HG03520 (cell line): ENCODE data around the gene DYNC1I1.

Experiments used
- ATAC-seq: cut with Tn5 transposase; IDR thresholded peaks from one replicate; pipeline ENCODE4 v1.9.1; 2021; ENCODE audit warnings: mild to moderate bottlenecking, moderate library complexity; ENCODE audit not compliant: unreplicated experiment

Gene DYNC1I1

DNA sequence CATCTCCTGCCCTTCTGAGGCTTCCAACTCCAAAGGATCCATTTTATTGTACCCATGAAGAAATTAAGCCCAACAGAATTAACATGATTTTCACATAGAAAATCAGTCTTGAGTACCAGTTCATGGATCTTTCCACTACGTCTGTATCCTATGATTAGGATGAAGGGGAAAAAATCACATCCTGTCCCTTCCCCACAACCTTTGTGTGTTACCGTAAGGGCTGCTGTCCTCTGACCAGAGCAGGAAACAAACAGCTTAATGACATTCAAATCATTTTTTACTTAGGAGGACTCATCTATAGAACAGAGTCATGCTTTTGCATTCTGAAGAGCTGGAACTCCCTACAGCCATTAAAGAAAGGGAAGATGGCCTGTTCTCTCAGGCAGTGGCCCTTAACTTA lies 241.5 kb downstream of the DYNC1I1 start:
- no peak for ATAC-seq

- ATAC-seq = no peak
Observed at GRCh38 chr7:96014617-96015016, 242.3 kb downstream of the DYNC1I1 start.

DNA sequence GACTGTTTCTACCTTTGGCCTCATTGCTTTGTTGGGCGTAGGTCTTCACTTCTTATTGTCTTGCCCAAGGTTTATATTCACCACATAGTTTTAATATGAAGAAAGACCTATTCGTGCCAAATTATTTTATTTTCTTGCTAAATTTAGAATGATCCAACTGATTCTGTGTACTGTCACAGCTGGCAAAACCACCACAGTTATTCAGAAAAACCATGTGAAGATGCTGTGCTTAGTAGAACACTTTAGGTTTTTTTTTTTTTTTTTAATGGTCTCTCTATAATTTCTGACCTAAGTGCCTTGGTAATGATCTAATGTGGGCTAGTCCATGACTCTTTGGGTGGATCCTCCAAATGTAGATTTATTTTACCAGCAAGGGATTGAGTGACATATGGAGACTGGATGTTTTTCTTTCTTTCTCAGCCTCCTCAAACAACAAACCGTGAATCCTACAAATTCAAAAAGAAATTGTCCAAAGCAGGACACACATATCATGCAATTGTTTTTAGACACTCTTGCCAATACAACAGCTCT lies 243.8 kb downstream of the DYNC1I1 start:
- ATAC-seq = no peak

GRCh38 chr7:96016735-96017134 lies 244.4 kb downstream of the DYNC1I1 start:
- ATAC-seq = no peak

- no peak for ATAC-seq
Observed at GRCh38 chr7:96017877-96018276, 245.5 kb downstream of the DYNC1I1 start.

GRCh38 chr7:96021568-96021967 lies 249.2 kb downstream of the DYNC1I1 start:
- ATAC-seq = no peak

DNA sequence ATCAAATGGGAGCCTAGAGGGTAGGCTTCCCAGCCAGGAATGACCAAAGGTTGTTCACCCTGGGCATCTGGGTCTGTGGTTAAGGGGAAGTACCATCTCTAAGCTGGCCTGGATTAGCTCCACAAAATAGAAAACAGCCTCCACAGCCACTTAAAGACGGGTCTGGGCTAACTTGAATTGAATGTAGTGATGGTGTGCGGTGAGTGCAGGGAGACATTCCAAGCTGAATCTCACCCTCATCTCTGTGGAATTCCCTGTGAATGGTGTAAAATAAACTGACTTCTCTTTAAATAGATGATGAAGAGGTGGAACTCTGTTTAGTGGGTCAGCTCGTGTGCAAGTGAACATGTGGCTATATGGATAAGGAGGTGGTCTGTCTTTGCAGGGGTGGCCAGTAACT lies 251.0 kb downstream of the DYNC1I1 start:
- ATAC-seq = no peak

DNA sequence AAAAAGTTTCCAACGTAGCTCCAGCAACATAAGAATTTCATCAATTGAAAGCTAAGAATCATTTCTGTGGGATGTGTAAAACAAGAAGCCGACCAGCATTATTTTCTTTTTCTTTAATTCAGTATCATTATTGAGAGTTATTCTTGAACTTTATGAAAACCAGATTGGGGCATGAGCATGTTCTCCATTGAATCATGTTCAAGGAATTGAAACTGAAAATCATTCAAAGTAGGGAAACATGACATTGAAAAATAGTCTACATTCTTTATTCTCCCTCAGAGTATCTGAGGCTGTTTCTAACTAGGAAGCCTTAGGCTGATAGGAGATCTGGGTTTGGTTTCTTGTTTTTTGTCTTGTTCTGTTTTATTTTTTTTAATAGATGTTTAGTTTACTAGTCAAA lies 253.7 kb downstream of the DYNC1I1 start:
- no peak for ATAC-seq

DNA sequence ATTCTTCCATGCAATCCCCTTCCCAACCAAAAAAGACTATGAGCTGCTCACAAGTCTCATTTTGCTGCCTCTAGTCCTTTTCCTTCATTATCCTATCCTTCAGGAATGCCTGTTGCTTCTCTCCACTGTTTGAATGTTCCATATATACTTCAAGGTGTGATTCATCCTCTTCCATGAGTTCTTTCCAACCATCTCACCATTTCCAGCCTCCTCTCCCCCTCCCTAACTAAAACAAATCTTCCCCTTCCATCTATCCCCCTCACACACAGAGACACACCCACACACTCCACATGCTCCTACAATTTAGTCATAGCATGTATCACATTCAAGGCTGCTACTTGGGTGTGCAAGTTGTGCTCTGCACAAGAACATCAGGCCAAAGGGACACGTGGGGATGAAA lies 254.3 kb downstream of the DYNC1I1 start:
- no peak for ATAC-seq

DNA sequence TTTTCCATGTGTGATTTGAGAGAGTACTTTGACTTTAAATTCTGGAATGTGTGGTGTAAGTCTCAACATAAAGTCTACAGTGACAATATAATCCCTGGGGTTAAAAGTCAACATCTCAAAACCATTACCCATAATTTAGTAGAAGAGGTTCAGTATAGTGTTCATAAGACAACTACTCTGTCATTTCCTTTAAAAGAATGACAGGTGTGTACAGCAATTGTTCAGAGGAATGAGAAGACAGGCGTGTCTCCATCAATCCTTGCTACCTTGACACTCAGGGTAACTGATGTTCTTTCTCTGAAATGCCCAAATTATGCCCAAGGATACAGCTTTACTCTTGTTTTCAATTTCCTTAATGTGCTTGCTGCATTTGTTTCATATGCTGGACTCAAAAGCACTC lies 256.4 kb downstream of the DYNC1I1 start:
- no peak for ATAC-seq

DNA sequence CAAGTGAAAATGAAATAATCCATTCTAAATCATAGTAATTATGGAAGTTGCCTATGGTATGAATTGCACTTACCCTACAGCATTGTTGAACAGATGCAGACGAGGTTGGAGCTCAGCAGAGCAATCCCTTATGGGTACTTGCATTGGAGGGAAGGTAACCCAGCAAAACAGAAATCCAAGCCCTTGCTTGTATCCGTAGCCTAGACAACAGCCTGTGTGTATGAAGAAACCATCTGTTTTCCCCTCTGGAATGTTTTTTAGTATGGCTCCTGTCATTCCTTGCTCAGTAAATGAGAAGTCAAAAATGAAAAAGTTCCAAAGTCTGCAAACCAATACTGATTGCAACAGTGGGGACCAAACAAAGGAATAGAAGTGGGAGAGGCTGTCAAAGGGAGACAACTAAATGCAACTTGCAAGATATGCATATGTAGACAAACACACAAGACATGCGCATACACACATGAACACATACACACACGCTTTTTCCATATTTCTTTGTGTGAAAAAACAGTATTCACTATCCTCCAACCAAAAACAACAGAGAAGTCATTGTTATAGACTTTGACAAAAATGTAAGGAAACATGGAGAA lies 260.8 kb downstream of the DYNC1I1 start:
- ATAC-seq = no peak

DNA sequence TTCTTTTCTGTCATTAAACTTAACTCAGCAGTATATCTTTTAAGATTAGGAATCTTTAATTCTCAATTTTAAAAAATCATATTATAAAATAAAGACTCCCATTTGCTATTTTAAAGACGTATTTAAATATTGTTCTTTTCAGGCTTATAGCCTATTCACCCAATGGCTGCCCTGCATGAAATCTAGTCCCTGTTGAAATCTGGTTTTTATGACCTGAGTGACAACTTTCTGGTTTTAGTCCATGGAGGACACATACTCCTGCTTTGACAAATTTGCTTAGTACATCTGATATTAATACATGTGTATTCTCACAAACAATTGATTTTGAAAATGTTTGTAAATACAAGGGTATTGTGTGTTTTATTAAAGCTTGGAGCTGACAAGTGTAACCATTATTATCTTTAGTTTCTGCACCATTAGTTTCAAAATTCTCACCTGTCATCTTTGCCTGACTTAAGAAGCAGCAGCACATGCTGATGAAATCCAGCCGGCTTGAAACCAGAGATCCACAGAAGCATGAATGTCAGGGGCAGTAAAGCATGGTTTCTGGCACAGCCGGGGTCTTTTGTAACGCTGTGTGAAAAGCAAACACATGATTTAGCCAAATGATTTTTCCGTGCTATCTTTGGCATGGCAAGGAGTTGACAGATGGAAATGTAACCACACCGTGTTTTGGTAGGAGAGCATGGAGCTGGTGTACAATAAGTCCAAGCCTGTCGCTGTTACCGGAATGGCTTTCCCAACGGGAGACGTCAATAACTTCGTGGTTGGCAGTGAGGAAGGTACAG lies 262.8 kb downstream of the DYNC1I1 start:
- no peak for ATAC-seq

DNA sequence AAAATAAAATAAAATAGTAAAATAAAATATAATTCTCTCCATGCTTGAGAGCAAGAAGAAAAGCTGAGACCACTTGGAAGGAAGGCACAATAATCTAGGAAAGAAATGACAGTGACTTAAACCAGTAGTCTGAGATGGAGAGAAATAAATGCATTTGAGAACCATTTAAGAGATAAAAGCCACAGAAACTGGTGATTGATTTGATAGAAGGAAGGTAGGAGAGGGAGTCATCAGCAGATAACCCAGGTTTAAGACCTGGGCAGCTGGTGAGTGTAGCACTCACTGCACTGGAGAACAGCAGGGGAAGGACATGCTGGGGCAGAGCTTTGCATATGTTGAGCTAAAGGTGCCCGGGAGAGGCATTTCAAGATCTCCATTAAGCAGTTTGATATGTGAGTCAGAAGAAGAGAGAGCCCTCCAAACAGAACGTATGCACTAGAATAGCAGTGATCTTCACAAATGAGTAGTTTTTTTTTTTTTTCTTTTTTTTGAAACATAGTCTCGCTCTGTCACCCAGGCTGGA lies 268.0 kb downstream of the DYNC1I1 start:
- no peak for ATAC-seq

DNA sequence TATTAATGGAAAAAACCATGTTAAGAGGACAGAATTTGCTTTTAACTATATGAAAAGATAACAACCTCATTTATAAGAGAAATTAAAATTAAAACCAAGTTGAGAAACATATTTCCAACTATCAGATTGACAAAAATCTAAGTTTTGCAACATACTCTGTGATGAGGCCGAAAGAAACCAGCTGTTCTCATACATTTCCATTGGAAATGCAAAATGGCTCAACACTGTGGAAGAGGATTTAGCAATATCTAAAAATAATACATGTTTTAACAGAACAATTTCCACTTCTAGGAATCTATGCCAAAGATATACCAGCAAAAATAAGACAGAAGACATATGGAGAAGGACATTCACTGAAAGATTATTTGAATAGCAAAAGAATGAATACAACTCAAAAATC lies 268.8 kb downstream of the DYNC1I1 start:
- no peak for ATAC-seq

- ATAC-seq = no peak
Observed at GRCh38 chr7:96045181-96045580, 272.8 kb downstream of the DYNC1I1 start.

GRCh38 chr7:96045919-96046318 lies 273.6 kb downstream of the DYNC1I1 start:
- no peak for ATAC-seq

GRCh38 chr7:96052289-96052688 lies 279.9 kb downstream of the DYNC1I1 start:
- no peak for ATAC-seq

DNA sequence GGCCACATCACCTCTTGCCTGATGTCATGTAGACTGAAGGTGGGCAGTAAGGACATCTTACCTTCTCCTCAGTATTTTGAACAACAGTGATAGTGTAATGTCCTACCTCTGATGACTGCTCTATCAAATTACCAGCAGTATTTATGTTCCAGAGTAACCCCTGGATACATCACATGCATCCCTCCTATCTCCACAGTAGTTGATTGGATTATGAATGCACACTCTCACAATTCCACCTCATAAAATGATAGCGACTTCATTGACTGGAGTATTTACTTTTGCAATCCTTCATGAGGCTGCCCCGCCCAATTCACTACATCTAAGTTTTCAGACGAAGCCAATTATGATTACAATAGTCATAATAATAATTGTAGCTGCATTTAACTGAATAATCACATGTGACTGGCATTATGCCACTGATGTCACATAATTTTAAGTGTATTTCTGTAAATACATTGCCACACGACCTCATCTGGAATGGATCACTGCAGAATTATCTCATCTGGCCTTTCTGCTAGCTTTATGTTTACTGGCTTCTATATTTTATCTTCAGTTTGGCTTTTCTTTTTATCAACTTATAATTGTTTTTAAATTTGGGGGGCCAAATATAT lies 280.6 kb downstream of the DYNC1I1 start:
- ATAC-seq = no peak

DNA sequence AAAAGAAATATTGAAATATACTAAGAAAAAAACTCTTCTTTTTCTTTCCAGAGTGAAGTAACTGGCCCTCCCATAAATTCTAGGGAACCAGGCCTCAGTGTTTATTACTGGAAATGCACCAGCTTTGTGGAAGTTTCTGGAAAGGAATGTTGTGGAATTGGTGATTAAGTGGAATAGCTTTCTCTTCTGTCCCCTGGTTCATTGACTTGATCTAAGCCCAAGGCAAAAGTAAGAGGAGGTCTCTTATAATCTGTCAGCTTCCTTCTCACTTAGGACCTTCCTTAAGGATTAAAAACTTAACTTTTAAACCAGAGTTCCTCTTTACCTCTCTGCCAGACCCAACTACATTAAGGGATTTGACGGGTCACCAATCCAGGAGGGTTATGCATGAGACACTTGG lies 283.4 kb downstream of the DYNC1I1 start:
- ATAC-seq = no peak

- ATAC-seq = no peak
Observed at GRCh38 chr7:96059075-96059474, 286.7 kb downstream of the DYNC1I1 start.

DNA sequence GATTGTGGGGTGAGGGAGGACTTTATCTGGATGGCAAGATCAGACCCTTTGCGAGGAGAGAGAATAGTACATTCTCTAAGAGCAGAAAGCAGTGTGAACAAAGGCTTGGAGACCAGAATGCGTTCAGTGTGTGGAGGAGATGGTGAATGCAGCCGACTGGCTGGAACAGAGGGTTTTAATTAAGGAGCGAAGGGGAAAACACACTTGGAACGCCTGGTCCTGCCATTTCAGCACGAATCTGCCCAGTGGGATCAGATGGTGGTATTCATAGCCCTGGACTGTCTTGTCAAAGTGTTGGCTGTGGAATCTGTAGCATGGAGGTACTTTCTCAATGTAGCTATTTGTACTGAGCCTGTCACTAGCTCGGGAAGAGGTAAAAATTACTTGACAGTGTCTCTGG lies 288.7 kb downstream of the DYNC1I1 start:
- no peak for ATAC-seq

DNA sequence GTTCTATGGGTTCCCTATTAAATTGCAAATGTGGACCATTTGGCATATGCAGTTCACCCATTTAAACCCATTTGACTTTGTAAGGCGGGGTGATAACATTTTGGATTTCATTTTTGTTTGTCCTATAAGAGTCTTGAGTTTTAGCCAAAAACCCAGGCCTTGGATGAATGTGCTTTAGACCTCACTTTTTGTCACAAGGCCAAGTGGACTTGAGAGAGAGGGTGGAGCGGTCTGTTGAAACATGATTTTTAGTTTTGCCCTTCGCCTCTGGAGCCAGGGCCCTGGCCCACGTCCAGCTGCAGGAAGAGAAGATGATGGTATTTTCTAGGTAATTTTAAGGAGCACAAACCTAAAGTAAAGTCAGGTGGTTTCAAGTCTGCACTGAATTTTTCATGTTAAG lies 289.5 kb downstream of the DYNC1I1 start:
- no peak for ATAC-seq
